Ectodermal cell (in vitro differentiated cells): ENCODE data around the gene TTC32.
A peak's percentile ranks its signal among the peaks of the same experiment; 100 is the strongest.

Experiments
- H3K27ac ChIP-seq: 2 replicates; pipeline ENCODE4 v1.7.0; 2013; ENCODE audit warnings: mild to moderate bottlenecking, low read depth, low read length; ENCODE audit not compliant: insufficient read depth, poor library complexity, severe bottlenecking
- H3K27me3 ChIP-seq: 2 replicates; pipeline ENCODE4 v1.7.0; 2013; ENCODE audit warnings: mild to moderate bottlenecking, low read length; ENCODE audit not compliant: insufficient read depth, control insufficient read depth, poor library complexity, severe bottlenecking
- H3K36me3 ChIP-seq: one replicate; pipeline ENCODE4 v1.7.0; 2013; ENCODE audit warnings: low read length; ENCODE audit not compliant: control insufficient read depth, insufficient read depth
- H3K4me1 ChIP-seq: one replicate; pipeline ENCODE4 v1.7.0; 2013; ENCODE audit warnings: low read length; ENCODE audit not compliant: control insufficient read depth, insufficient read depth
- H3K4me3 ChIP-seq: 2 replicates; pipeline ENCODE4 v1.7.0; 2013; ENCODE audit warnings: low read depth, low read length, control low read depth; ENCODE audit not compliant: insufficient read depth
- H3K9me3 ChIP-seq: 2 replicates; pipeline ENCODE4 v1.7.0; 2013; ENCODE audit warnings: mild to moderate bottlenecking, low read length, moderate library complexity; ENCODE audit not compliant: control insufficient read depth
- WGBS, 2 experiments: methylation state at CpG; one replicate each; pipeline ENCODE4 v1.1.7; 2013; ENCODE audit warnings: missing lambda C conversion rate in 2 of 2; 5-methylcytosine and 5-hydroxymethylcytosine counted together

The TTC32 gene

GRCh38 chr2:19878268-19879046 is 23.3 kb downstream of the TTC32 start:
- Histone ChIP-seq H3K4me3 (no peak overlapping the region), H3K4me1 (peaks cover 3% of the 10 kb centered on the region), H3K27me3 (no peaks in the 10 kb centered on the region), H3K9me3 (no peaks in the 10 kb centered on the region), H3K27ac (no peak overlapping the region), H3K36me3 (no peaks in the 10 kb centered on the region)
- WGBS, 2 experiments: 92 to 93% methylated on average over 12 of the region's 12 CpGs

- 86 to 88% methylated on average over 4 of the region's 4 CpGs for WGBS, 2 experiments
- Histone ChIP-seq H3K4me3 (no peak overlapping the region), H3K27me3 (no peaks in the 10 kb centered on the region), H3K27ac (no peak overlapping the region), H3K4me1 (no peaks in the 10 kb centered on the region), H3K36me3 (no peaks in the 10 kb centered on the region), H3K9me3 (no peaks in the 10 kb centered on the region)
Observed at GRCh38 chr2:19876751-19877150, 25.0 kb downstream of the TTC32 start.

GRCh38 chr2:19875280-19875679 is 26.5 kb downstream of the TTC32 start:
- H3K36me3 ChIP-seq: no peaks in the 10 kb centered on the region
- 95 to 100% methylated on average over 1 of the region's 1 CpG for WGBS, 2 experiments
- H3K27me3 ChIP-seq: no peaks in the 10 kb centered on the region
- no peak overlapping the region for H3K27ac ChIP-seq
- H3K4me1 ChIP-seq: no peaks in the 10 kb centered on the region
- no peaks in the 10 kb centered on the region for H3K9me3 ChIP-seq
- H3K4me3 ChIP-seq: no peak overlapping the region

- H3K36me3 ChIP-seq: no peaks in the 10 kb centered on the region
- no peak overlapping the region for H3K4me3 ChIP-seq
- no peaks in the 10 kb centered on the region for H3K4me1 ChIP-seq
- 95 to 96% methylated on average over 3 of the region's 3 CpGs for WGBS, 2 experiments
- H3K27me3 ChIP-seq: no peaks in the 10 kb centered on the region
- no peaks in the 10 kb centered on the region for H3K9me3 ChIP-seq
- H3K27ac ChIP-seq: no peak overlapping the region
Observed at GRCh38 chr2:19874726-19875125, 27.1 kb downstream of the TTC32 start.

GRCh38 chr2:19873014-19873413 is 28.8 kb downstream of the TTC32 start:
- no peak overlapping the region for H3K4me3 ChIP-seq
- peaks cover 4% of the 10 kb centered on the region for H3K4me1 ChIP-seq
- no peaks in the 10 kb centered on the region for H3K36me3 ChIP-seq
- WGBS, 2 experiments: 88 to 93% methylated on average over 5 of the region's 5 CpGs
- H3K27ac ChIP-seq: no peak overlapping the region
- H3K27me3 ChIP-seq: peaks cover 16% of the 10 kb centered on the region
- no peaks in the 10 kb centered on the region for H3K9me3 ChIP-seq

- Histone ChIP-seq H3K9me3 (no peaks in the 10 kb centered on the region), H3K36me3 (no peaks in the 10 kb centered on the region), H3K4me3 (no peak overlapping the region), H3K27ac (no peak overlapping the region), H3K27me3 (peaks cover 23% of the 10 kb centered on the region), H3K4me1 (peaks cover 4% of the 10 kb centered on the region)
- 75 to 76% methylated on average over 3 of the region's 3 CpGs for WGBS, 2 experiments
Observed at GRCh38 chr2:19872302-19872701, 29.5 kb downstream of the TTC32 start.

- 96% methylated on average over 2 of the region's 2 CpGs for WGBS, 2 experiments
- H3K9me3 ChIP-seq: no peaks in the 10 kb centered on the region
Observed at GRCh38 chr2:19871836-19872235, 29.9 kb downstream of the TTC32 start.

GRCh38 chr2:19870792-19871191 is 31.0 kb downstream of the TTC32 start:
- 78 to 84% methylated on average over 4 of the region's 4 CpGs for WGBS, 2 experiments
- H3K27me3 ChIP-seq: peaks cover 23% of the 10 kb centered on the region

More at GRCh38 chr2:19871836-19872235, 29.9 kb downstream of the TTC32 start:
- Histone ChIP-seq H3K36me3 (no peaks in the 10 kb centered on the region), H3K4me3 (no peak overlapping the region), H3K27ac (no peak overlapping the region), H3K27me3 (peaks cover 23% of the 10 kb centered on the region), H3K4me1 (peaks cover 4% of the 10 kb centered on the region)

GRCh38 chr2:19868701-19869580 is 32.8 kb downstream of the TTC32 start:
- no peaks in the 10 kb centered on the region for H3K9me3 ChIP-seq
- H3K4me1 ChIP-seq: peaks cover 4% of the 10 kb centered on the region
- no peak overlapping the region for H3K27ac ChIP-seq
- peak overlapping the region; percentile 42 for H3K4me3 ChIP-seq
- 23 to 24% methylated on average over 52 of the region's 52 CpGs for WGBS, 2 experiments
- H3K36me3 ChIP-seq: no peaks in the 10 kb centered on the region
- H3K27me3 ChIP-seq: peaks cover 23% of the 10 kb centered on the region

More at GRCh38 chr2:19870792-19871191, 31.0 kb downstream of the TTC32 start:
- Histone ChIP-seq H3K36me3 (no peaks in the 10 kb centered on the region), H3K9me3 (no peaks in the 10 kb centered on the region), H3K4me3 (no peak overlapping the region), H3K27ac (no peak overlapping the region), H3K4me1 (peaks cover 4% of the 10 kb centered on the region)

- H3K4me3 ChIP-seq: peak overlapping the region; percentile 42
- 87 to 90% methylated on average over 7 of the region's 7 CpGs for WGBS, 2 experiments
- no peaks in the 10 kb centered on the region for H3K36me3 ChIP-seq
- peaks cover 4% of the 10 kb centered on the region for H3K4me1 ChIP-seq
- no peak overlapping the region for H3K27ac ChIP-seq
- peaks cover 23% of the 10 kb centered on the region for H3K27me3 ChIP-seq
- no peaks in the 10 kb centered on the region for H3K9me3 ChIP-seq
Observed at GRCh38 chr2:19868224-19868623, 33.6 kb downstream of the TTC32 start.
